ENCODE data around the gene ATP6V1E1. TPM values are rescaled to one million over a fixed set of nuclear protein-coding genes. Genes with fewer than 3 reads are reported as not detected.
"Not testable (repeated sequence)": the region's sequence is repeated elsewhere in the genome, so short reads cannot be mapped to it uniquely, and the experiment has no call there.

ATP6V1E1 gene
- 114 TPM for total RNA-seq
- polyA plus RNA-seq = 199 TPM

DNA sequence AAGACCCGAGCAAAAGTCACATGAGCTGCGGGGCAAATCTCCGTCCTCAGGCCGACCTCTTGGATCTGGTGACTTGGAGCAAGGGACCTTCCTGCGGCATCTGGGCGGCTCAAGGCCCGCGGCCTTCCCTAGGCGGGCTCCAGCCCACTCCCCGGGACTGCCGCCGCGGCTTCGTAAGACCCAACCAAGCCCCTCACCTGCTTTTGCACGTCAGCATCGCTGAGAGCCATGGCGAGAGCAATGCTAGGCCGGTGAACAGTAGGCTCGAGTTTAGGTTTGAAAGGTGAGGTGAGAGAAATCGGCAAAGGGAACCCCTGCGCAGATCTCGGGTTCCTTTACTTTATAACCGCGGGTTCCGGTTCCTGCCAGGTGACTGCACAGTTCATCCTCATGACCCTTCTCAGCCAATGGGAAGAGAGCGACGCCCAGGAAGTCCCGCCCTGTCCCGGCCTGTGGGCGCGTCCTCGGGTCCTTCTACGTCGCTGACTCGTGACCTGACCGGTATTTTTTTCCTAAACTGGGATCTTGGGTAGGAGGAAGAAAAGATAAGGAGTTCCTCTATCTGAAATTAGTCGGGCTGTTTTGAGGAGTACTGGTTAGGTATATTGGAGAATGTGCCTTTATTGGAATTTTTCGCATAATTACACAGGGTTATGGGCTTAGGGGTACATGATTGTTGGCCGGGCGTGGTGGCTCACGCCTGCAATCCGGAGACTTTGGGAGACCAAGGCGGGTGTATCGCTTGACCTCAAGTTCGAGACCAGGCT lies at the start of gene ATP6V1E1:
TSS of gene ATP6V1E1 (minus strand) at position 344 of the 767 bp plus-strand sequence. CDS start at position 230, 114 bp downstream.
- peak within 1 kb of the TSS; percentile 98 for H3K4me3 ChIP-seq (ENCODE audit: low read depth, low read length)
- WGBS = under 1% methylated on average over 45 of the region's 45 CpGs
- peak within 1 kb of the TSS; percentile 94 for H3K27ac ChIP-seq (ENCODE audit: low read depth)
- peaks cover 2% of the 10 kb centered on the region for H3K4me1 ChIP-seq (ENCODE audit: insufficient read depth)
- peak; percentile 95 for DNase-seq (ENCODE audit: extremely low spot score)
- no peaks in the 10 kb centered on the region for H3K36me3 ChIP-seq (ENCODE audit: insufficient read depth)

DNA sequence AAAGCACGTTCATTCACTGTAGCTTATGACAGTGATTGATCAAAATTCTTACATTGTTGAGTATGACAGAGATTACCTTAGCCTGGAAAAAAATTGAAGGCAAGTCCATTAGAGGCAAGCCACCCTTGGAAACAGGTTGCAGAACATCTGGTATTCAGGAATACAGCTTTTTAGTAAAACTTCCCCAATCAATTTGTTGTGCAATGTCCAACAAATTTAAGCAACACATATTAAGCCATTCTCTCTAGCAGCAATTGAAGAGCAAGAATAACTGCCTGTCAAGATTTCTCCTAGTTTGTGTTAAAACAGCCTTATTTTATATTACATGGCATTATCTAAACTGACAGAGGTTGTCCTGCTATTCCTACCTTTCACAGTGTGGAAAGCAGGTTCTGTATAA lies 47.0 kb upstream of the ATP6V1E1 start:
- Histone ChIP-seq H3K4me1 (ENCODE audit: insufficient read depth) (no peaks in the 10 kb centered on the region), H3K4me3 (ENCODE audit: low read depth, low read length) (no peak overlapping the region), H3K36me3 (ENCODE audit: insufficient read depth) (no peaks in the 10 kb centered on the region), H3K27ac (ENCODE audit: low read depth) (no peak overlapping the region)
- WGBS = 80% methylated on average over 1 of the region's 1 CpG
- no peak for DNase-seq (ENCODE audit: extremely low spot score)

DNA sequence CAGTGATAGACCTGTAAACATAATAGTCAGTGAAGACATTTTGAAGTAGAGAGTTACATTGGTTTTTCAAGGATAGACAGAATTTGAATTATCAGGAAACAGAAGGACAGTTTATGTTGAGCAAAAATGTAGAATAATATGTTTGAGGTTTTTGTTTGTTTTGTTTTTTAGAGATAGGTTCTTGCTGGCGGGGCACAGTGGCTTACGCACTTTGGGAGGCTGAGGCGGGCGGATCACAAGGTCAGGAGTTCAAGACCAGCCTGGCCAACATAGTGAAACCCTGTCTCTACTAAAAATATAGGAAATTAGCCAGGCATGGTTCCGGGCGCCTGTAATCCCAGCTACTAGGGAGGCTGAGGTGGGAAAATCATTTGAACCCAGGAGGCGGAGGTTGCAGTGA lies 45.6 kb upstream of the ATP6V1E1 start:
- Histone ChIP-seq H3K36me3 (ENCODE audit: insufficient read depth) (no peaks in the 10 kb centered on the region), H3K4me3 (ENCODE audit: low read depth, low read length) (no peak overlapping the region), H3K27ac (ENCODE audit: low read depth) (no peak overlapping the region), H3K4me1 (ENCODE audit: insufficient read depth) (no peaks in the 10 kb centered on the region)
- 93% methylated on average over 7 of the region's 7 CpGs for WGBS
- DNase-seq (ENCODE audit: extremely low spot score) = no peak

DNA sequence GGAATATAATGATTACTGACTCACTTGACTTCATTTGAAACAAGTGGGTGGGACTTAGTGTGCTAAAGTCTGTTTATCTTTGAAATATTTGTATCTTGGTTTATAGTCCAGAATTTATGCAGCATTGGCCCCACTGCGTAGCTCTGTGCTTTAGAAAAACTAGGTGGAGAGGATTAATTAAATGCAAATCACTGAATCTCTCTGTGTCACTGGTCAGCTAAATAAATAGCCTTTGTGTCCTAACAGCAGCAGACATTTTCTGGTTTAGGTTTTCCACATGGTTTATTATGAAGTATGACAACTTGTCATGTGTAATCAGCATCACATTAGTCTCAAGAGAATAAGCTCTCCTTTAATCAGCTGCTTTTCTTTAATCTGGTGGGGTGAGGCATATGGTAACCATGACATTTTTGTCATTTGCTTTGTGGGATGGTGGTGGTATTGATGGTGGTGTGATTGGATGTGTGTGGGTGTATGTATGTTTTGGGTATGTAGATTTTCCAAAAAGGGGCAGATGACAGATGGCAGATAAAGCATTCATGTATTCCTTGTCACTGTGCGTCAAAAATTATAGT lies 44.0 kb upstream of the ATP6V1E1 start:
- Histone ChIP-seq H3K36me3 (ENCODE audit: insufficient read depth) (no peaks in the 10 kb centered on the region), H3K4me1 (ENCODE audit: insufficient read depth) (no peaks in the 10 kb centered on the region), H3K27ac (ENCODE audit: low read depth) (no peak overlapping the region), H3K4me3 (ENCODE audit: low read depth, low read length) (no peak overlapping the region)
- DNase-seq (ENCODE audit: extremely low spot score) = no peak
- 47% methylated on average over 2 of the region's 2 CpGs for WGBS

DNA sequence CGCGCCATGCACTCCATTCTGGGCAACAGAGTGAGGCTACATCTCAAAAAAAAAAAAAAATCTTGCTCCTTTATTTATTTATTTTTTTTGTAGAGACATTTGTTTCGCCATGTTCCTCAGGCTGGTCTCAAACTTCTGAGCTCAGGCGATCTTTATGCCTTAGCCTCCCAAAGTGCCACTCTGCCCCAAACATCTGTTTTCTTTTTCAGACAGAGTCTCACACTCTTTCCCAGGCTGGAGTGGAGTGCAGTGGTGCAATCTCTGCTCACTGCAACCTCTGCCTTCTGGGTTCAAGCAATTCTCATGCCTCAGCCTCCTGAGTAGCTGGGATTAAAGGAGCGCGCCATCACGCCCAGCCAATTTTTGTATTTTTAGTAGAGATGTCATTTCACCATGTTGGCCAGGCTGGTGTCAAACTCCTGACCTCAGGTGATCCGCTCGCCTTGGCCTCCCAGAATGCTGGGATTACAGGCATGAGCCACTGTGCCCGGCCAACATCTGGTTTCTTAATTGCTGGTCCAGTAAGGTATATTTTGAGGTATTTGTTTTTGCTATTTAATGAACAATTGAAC lies 43.1 kb upstream of the ATP6V1E1 start:
- DNase-seq (ENCODE audit: extremely low spot score); H3K27ac ChIP-seq (ENCODE audit: low read depth): not testable (repeated sequence)
- 97% methylated on average over 10 of the region's 10 CpGs for WGBS

DNA sequence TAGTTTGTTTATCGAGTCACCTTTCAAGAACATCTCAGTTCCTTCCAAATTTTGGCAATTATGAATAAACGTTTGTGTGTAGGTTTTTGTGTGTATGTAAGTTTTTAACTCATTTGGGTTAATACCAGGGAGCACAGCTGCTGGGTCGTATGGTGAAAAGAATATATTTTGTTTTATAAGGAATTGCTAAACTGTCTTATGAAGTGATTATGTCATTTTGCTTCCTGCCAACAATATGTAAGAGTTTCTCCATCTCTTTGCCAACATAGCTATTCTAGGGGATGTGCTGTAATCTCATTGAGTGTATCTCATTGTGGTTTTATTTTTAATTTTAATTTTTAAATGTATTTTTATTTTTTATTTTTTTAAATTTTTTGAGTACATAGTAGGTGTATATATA lies 37.3 kb upstream of the ATP6V1E1 start:
- DNase-seq (ENCODE audit: extremely low spot score) = no peak
- Histone ChIP-seq H3K4me3 (ENCODE audit: low read depth, low read length) (no peak overlapping the region), H3K36me3 (ENCODE audit: insufficient read depth) (peaks cover 3% of the 10 kb centered on the region), H3K27ac (ENCODE audit: low read depth) (no peak overlapping the region), H3K4me1 (ENCODE audit: insufficient read depth) (no peaks in the 10 kb centered on the region)
- WGBS = 56% methylated on average over 3 of the region's 3 CpGs

More for the DNA sequence above, 43.1 kb upstream of the ATP6V1E1 start:
- H3K36me3 ChIP-seq (ENCODE audit: insufficient read depth); H3K4me3 ChIP-seq (ENCODE audit: low read depth, low read length); H3K4me1 ChIP-seq (ENCODE audit: insufficient read depth): not testable (repeated sequence)

DNA sequence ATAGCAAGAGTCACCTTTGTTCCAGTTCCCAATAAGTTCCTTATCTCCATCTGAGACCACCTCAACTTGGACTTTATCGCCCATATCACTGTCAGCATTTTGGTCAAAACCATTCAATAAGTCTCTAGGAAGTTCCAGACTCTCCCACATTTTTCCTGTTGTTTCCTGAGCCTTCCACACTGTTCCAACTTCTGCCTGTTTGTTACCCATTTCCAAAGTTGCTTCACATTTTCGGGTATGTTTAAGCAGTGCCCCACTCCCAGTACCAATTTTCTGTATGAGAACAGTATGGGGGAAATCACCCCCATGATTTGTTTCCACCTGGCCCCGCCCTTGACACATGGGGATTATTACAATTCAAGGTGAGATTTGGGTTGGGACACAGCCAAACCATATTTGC lies 36.7 kb upstream of the ATP6V1E1 start:
- Histone ChIP-seq H3K4me3 (ENCODE audit: low read depth, low read length) (no peak overlapping the region), H3K36me3 (ENCODE audit: insufficient read depth) (peaks cover 3% of the 10 kb centered on the region), H3K27ac (ENCODE audit: low read depth) (no peak overlapping the region), H3K4me1 (ENCODE audit: insufficient read depth) (no peaks in the 10 kb centered on the region)
- no peak for DNase-seq (ENCODE audit: extremely low spot score)
- WGBS = 95% methylated on average over 3 of the region's 3 CpGs

DNA sequence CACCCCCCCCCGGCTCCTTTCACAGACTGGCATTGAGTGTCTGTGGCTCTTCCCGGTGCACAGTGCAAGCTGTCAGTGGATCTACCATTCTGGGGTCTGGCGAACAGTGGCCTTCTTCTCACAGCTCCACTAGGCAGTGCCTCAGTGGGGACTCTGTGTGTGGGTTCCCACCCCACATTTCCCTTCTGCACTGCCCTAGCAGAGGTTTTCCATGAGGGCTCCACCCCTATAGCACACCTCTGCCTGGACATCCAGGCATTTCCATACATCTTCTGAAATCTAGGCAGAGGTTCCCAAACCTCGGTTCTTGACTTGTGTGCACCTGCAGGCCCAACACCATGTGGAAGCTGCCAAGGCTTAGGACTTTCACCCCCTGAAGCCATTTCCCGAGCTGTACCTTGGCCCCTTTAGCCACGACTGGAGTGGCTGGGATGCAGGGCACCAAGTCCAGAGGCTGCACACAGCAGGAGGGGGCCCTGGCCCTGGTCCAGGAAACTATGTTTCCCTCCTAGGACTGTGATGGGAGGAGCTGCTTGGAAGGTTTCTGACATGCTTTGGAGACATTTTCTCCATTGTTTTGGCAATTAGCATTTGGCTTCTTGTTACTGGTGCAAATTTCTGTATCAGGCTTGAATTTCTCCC lies 36.0 kb upstream of the ATP6V1E1 start:
- H3K27ac ChIP-seq (ENCODE audit: low read depth) = no peak overlapping the region
- DNase-seq (ENCODE audit: extremely low spot score) = no peak
- H3K4me1 ChIP-seq (ENCODE audit: insufficient read depth) = no peaks in the 10 kb centered on the region
- 93% methylated on average over 6 of the region's 6 CpGs for WGBS
- H3K4me3 ChIP-seq (ENCODE audit: low read depth, low read length) = no peak overlapping the region
- peaks cover 3% of the 10 kb centered on the region for H3K36me3 ChIP-seq (ENCODE audit: insufficient read depth)

DNA sequence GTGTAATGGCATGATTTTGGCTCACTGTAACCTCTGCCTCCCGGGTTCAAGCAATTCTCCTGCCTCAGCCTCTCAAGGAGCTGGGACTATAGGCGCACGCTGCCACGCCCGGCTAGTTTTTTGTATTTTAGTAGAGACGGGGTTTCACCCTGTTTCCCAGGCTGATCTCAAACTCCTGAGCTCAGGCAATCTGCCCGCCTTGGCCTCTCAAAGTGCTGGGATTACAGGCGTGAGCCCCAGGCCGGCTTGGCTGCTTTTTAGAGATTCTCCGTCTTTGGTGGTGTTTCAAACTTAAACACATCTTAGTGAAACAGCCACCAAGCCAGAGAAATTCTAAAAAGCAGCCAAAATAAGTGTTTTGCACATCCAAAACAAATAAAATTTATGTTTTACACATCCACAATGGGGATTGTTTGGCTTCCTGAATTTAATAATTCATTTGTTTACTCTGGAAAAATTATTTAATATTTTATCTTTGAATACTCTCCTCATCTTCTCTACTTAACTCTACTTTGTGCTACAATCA lies 28.4 kb upstream of the ATP6V1E1 start:
- Histone ChIP-seq H3K27ac (ENCODE audit: low read depth) (no peak overlapping the region), H3K4me1 (ENCODE audit: insufficient read depth) (no peaks in the 10 kb centered on the region), H3K36me3 (ENCODE audit: insufficient read depth) (no peaks in the 10 kb centered on the region), H3K4me3 (ENCODE audit: low read depth, low read length) (no peak overlapping the region)
- DNase-seq (ENCODE audit: extremely low spot score) = no peak
- WGBS = 76% methylated on average over 10 of the region's 10 CpGs

DNA sequence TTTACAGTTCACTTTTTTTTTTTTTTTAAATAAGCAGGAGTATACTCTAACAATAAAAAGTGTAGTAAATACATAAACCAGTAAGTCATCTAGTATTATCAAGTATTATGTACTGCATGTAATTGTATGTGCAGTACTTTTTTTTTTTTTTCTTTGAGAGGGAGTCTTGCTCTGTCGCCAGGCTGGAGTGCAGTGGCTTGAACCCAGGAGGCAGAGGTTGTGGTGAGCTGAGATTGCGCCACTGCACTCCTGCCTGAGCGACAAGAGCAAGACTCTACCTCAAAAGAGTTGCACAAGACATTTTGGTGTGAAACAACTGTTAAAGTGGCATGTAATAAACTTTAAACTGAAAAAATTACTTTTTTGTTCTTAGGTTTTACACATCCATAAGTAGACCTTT lies 26.7 kb upstream of the ATP6V1E1 start:
- Histone ChIP-seq H3K4me1 (ENCODE audit: insufficient read depth) (no peaks in the 10 kb centered on the region), H3K4me3 (ENCODE audit: low read depth, low read length) (no peak overlapping the region), H3K27ac (ENCODE audit: low read depth) (no peak overlapping the region), H3K36me3 (ENCODE audit: insufficient read depth) (no peaks in the 10 kb centered on the region)
- DNase-seq (ENCODE audit: extremely low spot score) = no peak
- WGBS = 92% methylated on average over 3 of the region's 3 CpGs

DNA sequence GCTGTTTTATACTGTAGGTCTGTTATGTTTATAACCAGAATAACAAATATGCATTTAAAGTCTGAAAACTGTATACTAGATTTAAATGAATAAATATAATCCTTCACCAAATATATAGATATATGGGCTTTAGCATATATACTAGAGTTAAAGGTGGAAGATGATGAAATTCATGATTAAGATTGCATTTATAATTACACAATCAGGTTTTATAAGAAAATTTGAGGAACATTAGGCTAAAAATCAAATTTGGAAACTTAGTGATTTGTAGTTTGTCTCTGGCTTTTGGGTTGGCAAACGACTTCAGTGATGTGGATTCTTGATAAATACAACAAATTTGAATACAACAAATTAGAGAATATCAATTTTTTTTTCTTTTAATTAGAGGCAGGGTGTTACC lies 20.0 kb upstream of the ATP6V1E1 start:
- Histone ChIP-seq H3K36me3 (ENCODE audit: insufficient read depth) (no peaks in the 10 kb centered on the region), H3K4me1 (ENCODE audit: insufficient read depth) (no peaks in the 10 kb centered on the region), H3K27ac (ENCODE audit: low read depth) (no peak overlapping the region), H3K4me3 (ENCODE audit: low read depth, low read length) (no peak overlapping the region)
- DNase-seq (ENCODE audit: extremely low spot score) = no peak
- WGBS = 85% methylated on average over 1 of the region's 1 CpG

DNA sequence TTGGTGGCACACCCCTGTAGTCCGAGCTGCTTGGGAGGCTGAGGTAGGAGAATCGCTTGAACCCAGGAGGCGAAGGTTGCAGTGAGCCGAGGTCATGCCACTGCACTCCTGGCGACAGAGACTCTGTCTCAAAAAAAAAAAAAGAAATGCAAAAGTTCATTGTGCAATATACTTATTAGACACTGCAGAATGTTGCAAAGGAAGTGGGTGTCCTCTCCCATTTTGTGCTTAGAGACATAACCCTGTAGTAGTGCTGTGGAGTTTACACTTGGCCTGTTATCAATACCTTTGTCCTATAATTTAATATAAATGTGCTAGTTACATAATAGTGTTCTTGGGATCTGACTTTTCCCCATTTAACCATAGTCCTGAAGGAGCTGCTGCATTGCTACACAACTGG lies 19.4 kb upstream of the ATP6V1E1 start:
- DNase-seq (ENCODE audit: extremely low spot score) = no peak
- H3K4me1 ChIP-seq (ENCODE audit: insufficient read depth) = no peaks in the 10 kb centered on the region
- no peak overlapping the region for H3K4me3 ChIP-seq (ENCODE audit: low read depth, low read length)
- no peaks in the 10 kb centered on the region for H3K36me3 ChIP-seq (ENCODE audit: insufficient read depth)
- H3K27ac ChIP-seq (ENCODE audit: low read depth) = no peak overlapping the region
- 93% methylated on average over 5 of the region's 5 CpGs for WGBS

DNA sequence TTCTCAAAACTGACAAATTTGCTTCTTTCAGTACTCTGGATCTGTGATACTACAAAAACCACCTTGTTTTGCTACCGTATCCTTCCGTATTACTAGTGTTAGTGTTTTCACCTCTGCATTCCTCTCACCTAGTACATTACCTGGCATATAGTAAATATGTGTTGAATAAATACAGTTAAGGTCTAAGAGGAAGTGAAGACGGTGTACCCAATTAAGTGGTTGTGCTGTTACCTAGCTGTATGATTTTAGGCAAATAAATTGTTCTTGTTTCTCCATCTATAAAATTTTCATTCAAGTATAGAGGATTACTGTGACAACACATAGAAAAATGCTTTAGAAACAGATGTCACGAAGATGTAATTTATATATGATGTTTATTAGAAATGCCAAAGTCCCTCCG lies 18.9 kb upstream of the ATP6V1E1 start:
- DNase-seq (ENCODE audit: extremely low spot score) = no peak
- Histone ChIP-seq H3K27ac (ENCODE audit: low read depth) (no peak overlapping the region), H3K4me1 (ENCODE audit: insufficient read depth) (no peaks in the 10 kb centered on the region), H3K4me3 (ENCODE audit: low read depth, low read length) (no peak overlapping the region), H3K36me3 (ENCODE audit: insufficient read depth) (no peaks in the 10 kb centered on the region)
- 88% methylated on average over 5 of the region's 5 CpGs for WGBS

All from urinary bladder (tissue), 4 donors.